Kidney (tissue), 14 donors: ENCODE results near the gene SMG7. TPM values are rescaled to one million over a fixed set of nuclear protein-coding genes. Genes with fewer than 3 reads are reported as not detected.

ENCODE experiments used
- DNase-seq, 5 donors: peaks; one replicate each; pipeline ENCODE4 v3.0.0-alpha.2; 2013 to 2020
- FAIRE-seq: peaks from 2 replicates; lab custom pipeline; 2012; peaks lifted over from hg19 to GRCh38; lab: Jason Lieb, UNC
- H3K27ac ChIP-seq, 2 donors: one replicate each; pipeline ENCODE4 v1.7.0; 2013; ENCODE audit warnings: low read depth in 2 of 2, low read length in 2 of 2, inconsistent platforms in 1 of 2
- H3K27me3 ChIP-seq: one replicate; pipeline ENCODE4 v1.7.1; 2013; ENCODE audit warnings: low read length, inconsistent platforms; ENCODE audit not compliant: control insufficient read depth, insufficient read depth
- H3K36me3 ChIP-seq, 3 donors: one replicate each; pipeline versions ENCODE4 v1.7.0 to v1.7.1; 2013; ENCODE audit warnings: low read length in 3 of 3, control low read depth in 1 of 3, inconsistent platforms in 1 of 3; ENCODE audit not compliant: insufficient read depth in 3 of 3, control insufficient read depth in 2 of 3
- H3K4me1 ChIP-seq, 3 donors: one replicate each; pipeline versions ENCODE4 v1.7.0 to v1.7.1; 2013; ENCODE audit warnings: low read length in 3 of 3, inconsistent platforms in 1 of 3, low read depth in 1 of 3; ENCODE audit not compliant: control insufficient read depth in 2 of 3, insufficient read depth in 2 of 3
- H3K4me3 ChIP-seq, 3 donors: one replicate each; pipeline versions ENCODE4 v1.7.0 to v1.8.1; 2013; ENCODE audit warnings: low read length in 3 of 3, control low read depth in 1 of 3, inconsistent platforms in 1 of 3
- H3K9ac ChIP-seq, 3 donors: one replicate each; pipeline versions ENCODE4 v1.7.0 to v1.7.1; 2013; ENCODE audit warnings: low read length in 3 of 3, control low read depth in 1 of 3, inconsistent platforms in 1 of 3
- H3K9me3 ChIP-seq, 3 donors: one replicate each; pipeline versions ENCODE4 v1.7.0 to v1.7.1; 2013; ENCODE audit warnings: low read length in 3 of 3, control low read depth in 1 of 3, inconsistent platforms in 1 of 3; ENCODE audit not compliant: control insufficient read depth in 2 of 3, insufficient read depth in 1 of 3
- intact Hi-C: fragments of 100-400 bp; cut with DNase I; formaldehyde crosslinking; loops from one replicate; pipeline ENCODE4 v1.11.1; 2022
- polyA plus RNA-seq: library from polyadenylated mRNA; stranded (reverse); fragments of 350-450 nt; fragmentation: Illumina TruSeq; extraction: RNeasy Lipid Tissue Mini Kit (QIAGEN cat#74804); gene quantifications from one replicate; pipeline ENCODE4 v1.2.3, GENCODE V29; 2014; ENCODE audit warnings: low read depth, low replicate concordance; ENCODE audit not compliant: insufficient read depth
- total RNA-seq: library from RNA; stranded (reverse); fragmentation: NEBNext Ultra II Directional; extraction: Animal tissue kit (Norgen Biotek cat#: 25700); gene quantifications from one replicate; pipeline ENCODE4 v1.2.1, GENCODE V29; 2021
- TF ChIP-seq, protein P1 (sequence below): IDR thresholded peaks from 3 replicates; pipeline ENCODE4 v1.5.1; 2012; ENCODE audit warnings: mild to moderate bottlenecking, moderate library complexity, borderline replicate concordance; ENCODE audit not compliant: insufficient read depth; ENCODE audit errors: extremely low read depth
- donor health status: control.
- donor health status: control.
- donor health status: control.
- donor health status: control.
- donor health status: control.
- donor health status: DM: yes; HTN: yes; CAD: no.
- donor health status: Normal renal cell carcinoma (clear cell type).

SMG7 gene
- total and polyA plus RNA-seq, 2 donors from 2014 or later, result 15.4 to 56.3 TPM

GRCh38 chr1:183515002-183515689 lies 42.8 kb downstream of the SMG7 start:
- Histone ChIP-seq H3K9me3 (no peaks in the 10 kb centered on the region), H3K27me3 (no peaks in the 10 kb centered on the region), H3K4me1 (no peaks in the 10 kb centered on the region), H3K4me3 (no peak overlapping the region), H3K27ac (no peak overlapping the region), H3K36me3 (peaks cover 5 to 24% (median 6%) of the 10 kb centered on the region in 3 donors), H3K9ac (no peak overlapping the region)
- FAIRE-seq (no peak), DNase-seq (no peak)
- intact Hi-C loops, result no loop called here
- TF ChIP-seq, protein P1, sequence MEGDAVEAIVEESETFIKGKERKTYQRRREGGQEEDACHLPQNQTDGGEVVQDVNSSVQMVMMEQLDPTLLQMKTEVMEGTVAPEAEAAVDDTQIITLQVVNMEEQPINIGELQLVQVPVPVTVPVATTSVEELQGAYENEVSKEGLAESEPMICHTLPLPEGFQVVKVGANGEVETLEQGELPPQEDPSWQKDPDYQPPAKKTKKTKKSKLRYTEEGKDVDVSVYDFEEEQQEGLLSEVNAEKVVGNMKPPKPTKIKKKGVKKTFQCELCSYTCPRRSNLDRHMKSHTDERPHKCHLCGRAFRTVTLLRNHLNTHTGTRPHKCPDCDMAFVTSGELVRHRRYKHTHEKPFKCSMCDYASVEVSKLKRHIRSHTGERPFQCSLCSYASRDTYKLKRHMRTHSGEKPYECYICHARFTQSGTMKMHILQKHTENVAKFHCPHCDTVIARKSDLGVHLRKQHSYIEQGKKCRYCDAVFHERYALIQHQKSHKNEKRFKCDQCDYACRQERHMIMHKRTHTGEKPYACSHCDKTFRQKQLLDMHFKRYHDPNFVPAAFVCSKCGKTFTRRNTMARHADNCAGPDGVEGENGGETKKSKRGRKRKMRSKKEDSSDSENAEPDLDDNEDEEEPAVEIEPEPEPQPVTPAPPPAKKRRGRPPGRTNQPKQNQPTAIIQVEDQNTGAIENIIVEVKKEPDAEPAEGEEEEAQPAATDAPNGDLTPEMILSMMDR, result no peak

GRCh38 chr1:183516725-183517124 lies 44.4 kb downstream of the SMG7 start:
- no peak overlapping the region for H3K4me3 ChIP-seq
- H3K27me3 ChIP-seq, result no peaks in the 10 kb centered on the region
- TF ChIP-seq, protein P1, result no peak
- H3K36me3 ChIP-seq, result peaks cover 5 to 24% (median 6%) of the 10 kb centered on the region in 3 donors
- no peaks in the 10 kb centered on the region for H3K9me3 ChIP-seq
- H3K27ac ChIP-seq, result no peak overlapping the region
- intact Hi-C loops, result no loop called here
- H3K9ac ChIP-seq, result no peak overlapping the region
- no peak for FAIRE-seq
- DNase-seq, result no peak
- H3K4me1 ChIP-seq, result no peaks in the 10 kb centered on the region

- TF ChIP-seq, protein P1, result no peak
- no peak for DNase-seq
- peaks cover 5 to 24% (median 6%) of the 10 kb centered on the region in 3 donors for H3K36me3 ChIP-seq
Observed at GRCh38 chr1:183517401-183517800, 45.1 kb downstream of the SMG7 start.

DNA sequence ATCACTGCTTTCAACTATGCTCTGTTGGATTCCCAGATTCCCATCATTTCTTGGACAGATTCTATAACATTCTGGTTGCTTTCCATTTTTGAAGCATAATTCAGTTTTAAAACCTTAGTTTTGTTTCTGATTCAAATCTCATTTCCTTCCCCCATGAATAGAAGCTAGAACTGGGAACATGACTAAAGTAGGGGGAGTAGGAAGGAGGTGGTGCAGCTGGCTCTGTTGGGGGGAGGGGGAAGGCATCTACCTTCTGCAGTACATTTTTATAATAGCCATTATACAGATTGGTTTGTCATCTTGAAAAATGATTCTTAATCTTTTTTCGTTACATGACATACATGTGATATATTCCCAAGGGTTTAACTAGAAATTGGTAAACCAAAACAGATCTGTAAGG lies 48.1 kb downstream of the SMG7 start:
- no peak overlapping the region for H3K27ac ChIP-seq
- H3K4me3 ChIP-seq, result no peak overlapping the region
- no peaks in the 10 kb centered on the region for H3K9me3 ChIP-seq
- H3K36me3 ChIP-seq, result peaks cover 6 to 24% (median 7%) of the 10 kb centered on the region in 3 donors
- DNase-seq, result no peak
- no peaks in the 10 kb centered on the region for H3K4me1 ChIP-seq
- no peaks in the 10 kb centered on the region for H3K27me3 ChIP-seq
- intact Hi-C loops, result no loop called here
- TF ChIP-seq, protein P1, result no peak
- H3K9ac ChIP-seq, result no peak overlapping the region
- no peak for FAIRE-seq

More at GRCh38 chr1:183517401-183517800, 45.1 kb downstream of the SMG7 start:
- intact Hi-C loops, result no loop called here
- H3K27ac ChIP-seq, result no peak overlapping the region
- H3K4me1 ChIP-seq, result no peaks in the 10 kb centered on the region
- H3K9ac ChIP-seq, result no peak overlapping the region
- no peaks in the 10 kb centered on the region for H3K27me3 ChIP-seq
- no peak overlapping the region for H3K4me3 ChIP-seq
- FAIRE-seq, result no peak
- no peaks in the 10 kb centered on the region for H3K9me3 ChIP-seq
